Stomach (tissue), 9 donors: ENCODE data around the gene NFIL3. TPM values are rescaled to one million over a fixed set of nuclear protein-coding genes. Genes with fewer than 3 reads are reported as not detected.

Source experiments
- DNase-seq, 2 donors: peaks; one replicate each; pipeline versions ENCODE4 v3.0.0 to v3.0.0-alpha.2; 2013 to 2019
- H3K27ac ChIP-seq, 5 donors: fragments of 200-600 bp in 4 of 5; sonication (generic) in 4 of 5; one replicate each; pipeline ENCODE4 v1.5.1; 2013 to 2019; ENCODE audit warnings: mild to moderate bottlenecking in 1 of 5, moderate library complexity in 1 of 5
- H3K27me3 ChIP-seq, 3 donors: fragments of 200-600 bp; sonication (generic); one replicate each; pipeline ENCODE4 v1.5.1; 2017 to 2019; ENCODE audit warnings: mixed run types in 1 of 3
- H3K36me3 ChIP-seq, 4 donors: fragments of 200-600 bp; sonication (generic); 1 replicate in 3 of 4; 2 replicates in 1 of 4; pipeline ENCODE4 v1.5.1; 2016 to 2019
- H3K4me1 ChIP-seq, 4 donors: fragments of 200-600 bp; sonication (generic); one replicate each; pipeline ENCODE4 v1.5.1; 2016 to 2019
- H3K4me3 ChIP-seq, 4 donors: fragments of 200-600 bp; sonication (generic) in 3 of 4; one replicate each; pipeline ENCODE4 v1.5.1; 2016 to 2019; ENCODE audit warnings: mild to moderate bottlenecking in 1 of 4
- H3K9me3 ChIP-seq, 4 donors: fragments of 200-600 bp; sonication (generic); one replicate each; pipeline ENCODE4 v1.5.1; 2016 to 2019
- EP300 ChIP-seq: sonication (generic); formaldehyde crosslinking; IDR thresholded peaks from one replicate; pipeline ENCODE4 v1.6.1; 2017; ENCODE audit warnings: antibody characterized with exemption
- POLR2A ChIP-seq, 4 donors: fragments of 450-650 bp; IDR thresholded peaks; one replicate each; pipeline ENCODE4 v1.6.1; 2016; ENCODE audit warnings: antibody characterized with exemption in 4 of 4, control low read depth in 2 of 4, mild to moderate bottlenecking in 1 of 4, moderate library complexity in 1 of 4
- POLR2AphosphoS5 ChIP-seq, 3 donors: sonication (generic); formaldehyde crosslinking; IDR thresholded peaks; one replicate each; pipeline ENCODE4 v1.6.1; 2016; ENCODE audit warnings: antibody characterized with exemption in 3 of 3
- WGBS, 5 donors: extraction: QIAGEN DNeasy Blood & Tissue Kit in 3 of 5; methylation state at CpG; one replicate each; pipeline versions ENCODE4 v1.1.5 to v1.1.7; 2013 to 2018; 5-methylcytosine and 5-hydroxymethylcytosine counted together
- intact Hi-C: fragments of 100-400 bp; cut with DNase I; formaldehyde crosslinking; loops from one replicate; pipeline ENCODE4 v1.15.1; 2023; ENCODE audit warnings: low total_unique reads
- polyA plus RNA-seq, 3 donors: library from polyadenylated mRNA; stranded (reverse); fragments of 200-250 nt; gene quantifications; one replicate each; pipeline ENCODE4 v1.2.3, GENCODE V29; 2013
- total RNA-seq, 5 donors: library from RNA; depleted of rRNA; stranded (reverse); fragments of >200 nt; gene quantifications; one replicate each; pipeline versions ENCODE4 v1.1.0 to v1.2.3, GENCODE V29; 2014 to 2016
- TF ChIP-seq, protein P1 (sequence below), 7 experiments: fragments of 450-650 bp in 4 of 7; fragments of 200-600 bp in 3 of 7; sonication (generic) in 3 of 7; IDR thresholded peaks; one replicate each; pipeline ENCODE4 v1.5.1; 2016 to 2019; ENCODE audit warnings: antibody characterized with exemption in 7 of 7, control low read depth in 2 of 7, mild to moderate bottlenecking in 1 of 7
- donor health status: healthy with polysubstance abuse.
- donor health status: Bipolar disorder and iron deficiency.
- donor health status: healthy.

The NFIL3 gene
- total and polyA plus RNA-seq, 8 donors: 8.0 to 39.7 (median 21.2) TPM; not detected in 1

DNA sequence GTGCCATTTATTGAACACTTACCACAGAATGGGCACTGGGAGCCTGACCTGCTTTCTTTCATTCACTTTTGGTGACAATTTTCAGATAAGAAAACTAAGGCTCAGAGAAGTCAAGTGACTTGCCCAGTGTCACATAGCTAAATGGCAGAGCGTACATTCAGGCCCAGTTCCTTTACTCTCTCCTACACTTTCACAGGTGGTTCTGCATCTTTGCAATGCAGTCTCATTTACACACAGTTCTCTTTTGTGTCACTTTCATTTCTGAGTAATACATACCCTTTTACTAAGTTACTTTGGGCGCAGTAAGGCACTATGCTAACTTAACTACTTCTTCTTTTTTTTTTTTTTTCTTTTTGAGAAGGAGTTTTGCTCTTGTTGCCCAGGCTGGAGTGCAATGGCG lies 8.3 kb downstream of the NFIL3 start:
- Histone ChIP-seq H3K9me3 (no peaks in the 10 kb centered on the region), H3K27me3 (no peaks in the 10 kb centered on the region), H3K4me3 (no peak overlapping the region), H3K36me3 (peaks cover 4 to 7% (median 6%) of the 10 kb centered on the region in 4 donors), H3K4me1 (peaks cover 0 to 77% (median 32%) of the 10 kb centered on the region in 4 donors), H3K27ac (peak overlapping the region in 1 of 5 donors; percentile 40)
- WGBS, 5 donors: 75 to 92% (median 88%) methylated on average over 2 to 3 of the region's 3 CpGs
- intact Hi-C loops: loop anchor here (10.0 kb wide), 1 partner anchor 50 kb away; the partner anchor contains the start of gene AUH
- no peak for DNase-seq
- TF ChIP-seq EP300: no peak
- TF ChIP-seq POLR2AphosphoS5 (IDR thresholded peaks at IDR 0.05): peak in 1 of 3 donors; percentile 8
- TF ChIP-seq, protein P1, sequence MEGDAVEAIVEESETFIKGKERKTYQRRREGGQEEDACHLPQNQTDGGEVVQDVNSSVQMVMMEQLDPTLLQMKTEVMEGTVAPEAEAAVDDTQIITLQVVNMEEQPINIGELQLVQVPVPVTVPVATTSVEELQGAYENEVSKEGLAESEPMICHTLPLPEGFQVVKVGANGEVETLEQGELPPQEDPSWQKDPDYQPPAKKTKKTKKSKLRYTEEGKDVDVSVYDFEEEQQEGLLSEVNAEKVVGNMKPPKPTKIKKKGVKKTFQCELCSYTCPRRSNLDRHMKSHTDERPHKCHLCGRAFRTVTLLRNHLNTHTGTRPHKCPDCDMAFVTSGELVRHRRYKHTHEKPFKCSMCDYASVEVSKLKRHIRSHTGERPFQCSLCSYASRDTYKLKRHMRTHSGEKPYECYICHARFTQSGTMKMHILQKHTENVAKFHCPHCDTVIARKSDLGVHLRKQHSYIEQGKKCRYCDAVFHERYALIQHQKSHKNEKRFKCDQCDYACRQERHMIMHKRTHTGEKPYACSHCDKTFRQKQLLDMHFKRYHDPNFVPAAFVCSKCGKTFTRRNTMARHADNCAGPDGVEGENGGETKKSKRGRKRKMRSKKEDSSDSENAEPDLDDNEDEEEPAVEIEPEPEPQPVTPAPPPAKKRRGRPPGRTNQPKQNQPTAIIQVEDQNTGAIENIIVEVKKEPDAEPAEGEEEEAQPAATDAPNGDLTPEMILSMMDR (IDR thresholded peaks at IDR 0.05): no peak

DNA sequence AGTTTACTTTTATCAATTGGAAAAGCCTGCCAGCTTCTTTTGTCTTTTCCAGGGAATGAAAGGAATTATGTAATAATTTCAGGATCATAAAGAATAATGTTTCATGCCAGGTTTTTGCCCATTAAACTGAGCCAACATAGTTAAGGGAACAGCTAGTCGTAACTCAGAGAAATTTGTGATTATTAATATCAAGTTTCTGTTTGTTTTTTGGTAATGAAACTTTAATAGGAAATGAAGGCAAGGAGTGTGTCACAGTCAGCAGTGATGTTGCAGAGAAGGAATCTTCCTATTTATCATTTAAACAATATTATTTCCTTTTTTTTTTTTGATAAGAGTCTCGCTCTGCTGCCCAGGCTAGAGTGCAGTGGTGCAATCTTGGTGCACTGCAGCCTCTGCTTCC lies 10.7 kb downstream of the NFIL3 start:
- no peak overlapping the region for H3K4me3 ChIP-seq
- WGBS, 5 donors: 66 to 77% (median 71%) methylated on average over 2 of the region's 2 CpGs
- H3K27ac ChIP-seq: no peak overlapping the region
- H3K4me1 ChIP-seq: peaks cover 0 to 56% (median 16%) of the 10 kb centered on the region in 4 donors
- TF ChIP-seq POLR2AphosphoS5 (IDR thresholded peaks at IDR 0.05): no peak
- TF ChIP-seq POLR2A (IDR thresholded peaks at IDR 0.05): no peak
- TF ChIP-seq, protein P1 (IDR thresholded peaks at IDR 0.05): no peak
- no peak for TF ChIP-seq EP300
- no peaks in the 10 kb centered on the region for H3K27me3 ChIP-seq
- intact Hi-C loops: loop anchor here (10.0 kb wide), 1 partner anchor 48 kb away; the partner anchor contains the start of gene AUH
- no peak for DNase-seq
- H3K36me3 ChIP-seq: peaks cover 17 to 30% (median 28%) of the 10 kb centered on the region in 4 donors
- no peaks in the 10 kb centered on the region for H3K9me3 ChIP-seq

DNA sequence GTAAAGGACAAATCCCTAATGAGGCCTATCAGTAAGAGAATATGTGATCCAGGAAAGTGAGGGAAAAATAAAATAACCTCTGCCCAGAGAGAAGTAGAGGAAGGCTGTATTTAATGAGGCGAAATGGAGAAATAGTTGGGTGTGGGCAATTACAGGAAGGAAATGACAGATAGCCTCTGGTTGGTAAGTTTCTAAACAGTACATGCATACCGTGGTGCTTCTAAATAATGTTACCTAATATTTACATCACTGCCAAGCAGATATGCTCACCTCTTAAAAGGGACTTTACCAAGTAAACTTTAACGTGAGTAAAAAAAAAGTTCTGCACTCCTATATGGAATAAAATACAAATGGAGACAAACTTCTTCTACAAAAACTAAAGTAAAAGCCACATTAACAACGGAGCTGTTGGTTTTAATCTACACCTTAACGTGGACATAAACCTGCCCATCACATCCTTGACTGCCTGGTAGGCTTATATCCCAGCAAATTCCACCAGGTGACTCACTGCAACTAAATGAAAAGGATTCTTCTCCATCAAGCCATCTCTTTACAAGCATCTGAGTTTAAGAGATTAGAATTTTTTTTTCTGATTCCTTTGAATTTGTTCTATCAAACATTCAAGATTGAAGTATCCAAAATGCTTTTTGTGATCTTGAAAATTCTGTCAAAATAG lies 12.4 kb downstream of the NFIL3 start:
- H3K27me3 ChIP-seq: no peaks in the 10 kb centered on the region
- peaks cover 0 to 39% (median 7%) of the 10 kb centered on the region in 4 donors for H3K4me1 ChIP-seq
- 22 to 45% (median 34%) methylated on average over 5 of the region's 5 CpGs for WGBS, 5 donors
- DNase-seq: peak in 1 of 2 donors; percentile 26
- H3K27ac ChIP-seq: peak overlapping the region in 2 of 5 donors; percentile 49 to 53
- H3K4me3 ChIP-seq: no peak overlapping the region
- H3K36me3 ChIP-seq: peaks cover 17 to 47% (median 40%) of the 10 kb centered on the region in 4 donors
- intact Hi-C loops: loop anchor here (10.0 kb wide), 1 partner anchor 46 kb away; the partner anchor contains the start of gene AUH
- TF ChIP-seq, protein P1 (IDR thresholded peaks at IDR 0.05): no peak
- TF ChIP-seq EP300: no peak
- no peak for TF ChIP-seq POLR2A (IDR thresholded peaks at IDR 0.05)
- TF ChIP-seq POLR2AphosphoS5 (IDR thresholded peaks at IDR 0.05): no peak
- H3K9me3 ChIP-seq: no peaks in the 10 kb centered on the region

DNA sequence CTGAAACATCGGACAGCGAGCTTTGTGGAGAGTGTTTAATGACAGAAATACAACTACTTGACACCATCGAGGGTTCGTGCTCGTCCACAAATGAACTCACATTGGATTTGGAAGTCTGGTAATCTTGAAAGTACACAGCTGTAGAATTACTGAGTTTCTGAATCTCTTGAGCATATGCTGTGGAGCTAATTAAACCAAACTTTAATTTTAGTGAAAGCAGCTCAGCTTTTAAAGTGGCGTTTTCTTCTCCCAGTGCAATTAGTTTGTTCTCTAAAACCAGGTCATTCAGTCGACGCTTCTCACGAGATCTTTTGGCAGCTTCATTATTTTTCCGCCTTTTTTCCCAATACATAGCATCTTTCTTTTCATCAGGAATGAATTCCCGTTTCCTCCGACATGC lies 13.5 kb downstream of the NFIL3 start:
- TF ChIP-seq EP300: no peak
- no peak for TF ChIP-seq POLR2AphosphoS5 (IDR thresholded peaks at IDR 0.05)
- TF ChIP-seq, protein P1 (IDR thresholded peaks at IDR 0.05): no peak
- Histone ChIP-seq H3K4me3 (no peak overlapping the region), H3K27me3 (no peaks in the 10 kb centered on the region), H3K9me3 (no peaks in the 10 kb centered on the region), H3K36me3 (peaks cover 17 to 54% (median 40%) of the 10 kb centered on the region in 4 donors), H3K27ac (no peak overlapping the region), H3K4me1 (peaks cover 0 to 30% (median 4%) of the 10 kb centered on the region in 4 donors)
- no peak for DNase-seq
- intact Hi-C loops: loop anchor here (10.0 kb wide), 1 partner anchor 45 kb away; the partner anchor contains the start of gene AUH
- 94 to 97% (median 96%) methylated on average over 12 of the region's 12 CpGs for WGBS, 5 donors
